ENCODE data around the gene ZNF518B.

The ZNF518B gene

GRCh38 chr4:10413177-10413576 lies 44.0 kb downstream of the ZNF518B start:
- no peaks in the 10 kb centered on the region for H3K79me2 ChIP-seq (ENCODE audit: insufficient read depth, low read length)
- TF ChIP-seq, protein P1, sequence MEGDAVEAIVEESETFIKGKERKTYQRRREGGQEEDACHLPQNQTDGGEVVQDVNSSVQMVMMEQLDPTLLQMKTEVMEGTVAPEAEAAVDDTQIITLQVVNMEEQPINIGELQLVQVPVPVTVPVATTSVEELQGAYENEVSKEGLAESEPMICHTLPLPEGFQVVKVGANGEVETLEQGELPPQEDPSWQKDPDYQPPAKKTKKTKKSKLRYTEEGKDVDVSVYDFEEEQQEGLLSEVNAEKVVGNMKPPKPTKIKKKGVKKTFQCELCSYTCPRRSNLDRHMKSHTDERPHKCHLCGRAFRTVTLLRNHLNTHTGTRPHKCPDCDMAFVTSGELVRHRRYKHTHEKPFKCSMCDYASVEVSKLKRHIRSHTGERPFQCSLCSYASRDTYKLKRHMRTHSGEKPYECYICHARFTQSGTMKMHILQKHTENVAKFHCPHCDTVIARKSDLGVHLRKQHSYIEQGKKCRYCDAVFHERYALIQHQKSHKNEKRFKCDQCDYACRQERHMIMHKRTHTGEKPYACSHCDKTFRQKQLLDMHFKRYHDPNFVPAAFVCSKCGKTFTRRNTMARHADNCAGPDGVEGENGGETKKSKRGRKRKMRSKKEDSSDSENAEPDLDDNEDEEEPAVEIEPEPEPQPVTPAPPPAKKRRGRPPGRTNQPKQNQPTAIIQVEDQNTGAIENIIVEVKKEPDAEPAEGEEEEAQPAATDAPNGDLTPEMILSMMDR (conservative IDR thresholded peaks at IDR 0.05; ENCODE audit: low read length) = no peak
- no peak for TF ChIP-seq EZH2phosphoT487 (IDR thresholded peaks at IDR 0.05; ENCODE audit: borderline replicate concordance)
- H3K4me3 ChIP-seq (ENCODE audit: low read length, poor library complexity, severe bottlenecking) = no peak overlapping the region
- H2AFZ ChIP-seq (ENCODE audit: low read length) = no peak overlapping the region
- H3K4me1 ChIP-seq (ENCODE audit: insufficient read depth, low read length, poor library complexity, severe bottlenecking) = peaks cover 44% of the 10 kb centered on the region
- H3K27me3 ChIP-seq (ENCODE audit: insufficient read depth, low read length, poor library complexity, severe bottlenecking) = no peaks in the 10 kb centered on the region
- no peaks in the 10 kb centered on the region for H3K36me3 ChIP-seq (ENCODE audit: insufficient read depth, low read length)
- H3K4me2 ChIP-seq (ENCODE audit: low read depth, low read length, poor library complexity, severe bottlenecking) = no peak overlapping the region
- H3K9me2 ChIP-seq (replicated peaks; ENCODE audit: low read depth, low read length) = no peaks in the 10 kb centered on the region
- no peak overlapping the region for H3K9ac ChIP-seq (ENCODE audit: low read depth, low read length, poor library complexity, severe bottlenecking)
- no peaks in the 10 kb centered on the region for H3K9me3 ChIP-seq (ENCODE audit: insufficient read depth, low read depth, low read length)
- no peaks in the 10 kb centered on the region for H3F3A ChIP-seq (ENCODE audit: low read depth)
- H4K20me1 ChIP-seq (ENCODE audit: insufficient read depth, low read length, poor library complexity, severe bottlenecking) = no peaks in the 10 kb centered on the region

GRCh38 chr4:10405672-10406071 lies 51.6 kb downstream of the ZNF518B start:
- TF ChIP-seq EZH2phosphoT487 (IDR thresholded peaks at IDR 0.05; ENCODE audit: borderline replicate concordance) = no peak
- TF ChIP-seq, protein P1 (conservative IDR thresholded peaks at IDR 0.05; ENCODE audit: low read length) = no peak
- no peak overlapping the region for H3K4me2 ChIP-seq (ENCODE audit: low read depth, low read length, poor library complexity, severe bottlenecking)
- H3K9me3 ChIP-seq (ENCODE audit: insufficient read depth, low read depth, low read length) = no peaks in the 10 kb centered on the region
- H3K4me1 ChIP-seq (ENCODE audit: insufficient read depth, low read length, poor library complexity, severe bottlenecking) = peaks cover 4% of the 10 kb centered on the region
- H3F3A ChIP-seq (ENCODE audit: low read depth) = no peaks in the 10 kb centered on the region
- H3K27me3 ChIP-seq (ENCODE audit: insufficient read depth, low read length, poor library complexity, severe bottlenecking) = no peaks in the 10 kb centered on the region
- no peak overlapping the region for H3K4me3 ChIP-seq (ENCODE audit: low read length, poor library complexity, severe bottlenecking)
- H3K9ac ChIP-seq (ENCODE audit: low read depth, low read length, poor library complexity, severe bottlenecking) = no peak overlapping the region
- H4K20me1 ChIP-seq (ENCODE audit: insufficient read depth, low read length, poor library complexity, severe bottlenecking) = no peaks in the 10 kb centered on the region
- no peaks in the 10 kb centered on the region for H3K36me3 ChIP-seq (ENCODE audit: insufficient read depth, low read length)
- no peaks in the 10 kb centered on the region for H3K9me2 ChIP-seq (replicated peaks; ENCODE audit: low read depth, low read length)
- no peaks in the 10 kb centered on the region for H3K79me2 ChIP-seq (ENCODE audit: insufficient read depth, low read length)
- H2AFZ ChIP-seq (ENCODE audit: low read length) = no peak overlapping the region

GRCh38 chr4:10403633-10404445 lies 53.4 kb downstream of the ZNF518B start:
- H3K79me2 ChIP-seq (ENCODE audit: insufficient read depth, low read length) = no peaks in the 10 kb centered on the region
- no peak overlapping the region for H3K4me3 ChIP-seq (ENCODE audit: low read length, poor library complexity, severe bottlenecking)
- no peak for TF ChIP-seq EZH2phosphoT487 (IDR thresholded peaks at IDR 0.05; ENCODE audit: borderline replicate concordance)
- TF ChIP-seq, protein P1 (conservative IDR thresholded peaks at IDR 0.05; ENCODE audit: low read length) = peak; percentile 80
- H3F3A ChIP-seq (ENCODE audit: low read depth) = no peaks in the 10 kb centered on the region
- H2AFZ ChIP-seq (ENCODE audit: low read length) = peak overlapping the region; percentile 63; the same call in 1 of the 2 replicates
- H3K9me2 ChIP-seq (replicated peaks; ENCODE audit: low read depth, low read length) = no peaks in the 10 kb centered on the region
- no peaks in the 10 kb centered on the region for H4K20me1 ChIP-seq (ENCODE audit: insufficient read depth, low read length, poor library complexity, severe bottlenecking)
- H3K27me3 ChIP-seq (ENCODE audit: insufficient read depth, low read length, poor library complexity, severe bottlenecking) = no peaks in the 10 kb centered on the region
- H3K9ac ChIP-seq (ENCODE audit: low read depth, low read length, poor library complexity, severe bottlenecking) = no peak overlapping the region
- no peaks in the 10 kb centered on the region for H3K9me3 ChIP-seq (ENCODE audit: insufficient read depth, low read depth, low read length)
- peaks cover 4% of the 10 kb centered on the region for H3K4me1 ChIP-seq (ENCODE audit: insufficient read depth, low read length, poor library complexity, severe bottlenecking)
- no peak overlapping the region for H3K4me2 ChIP-seq (ENCODE audit: low read depth, low read length, poor library complexity, severe bottlenecking)
- no peaks in the 10 kb centered on the region for H3K36me3 ChIP-seq (ENCODE audit: insufficient read depth, low read length)
